Osteocyte (in vitro differentiated cells): ENCODE results near the gene RPL6. TPM values are rescaled to one million over a fixed set of nuclear protein-coding genes. Genes with fewer than 3 reads are reported as not detected.
A peak's percentile ranks its signal among the peaks of the same experiment; 100 is the strongest.

Source experiments
- DNase-seq: peaks from one replicate; pipeline ENCODE4 v3.0.0; 2021; ENCODE audit warnings: mixed read lengths; ENCODE audit not compliant: unreplicated experiment; ENCODE audit errors: extremely low spot score
- H3K27ac Mint-ChIP-seq: one replicate; pipeline ENCODE4 v1.8.0; 2021; ENCODE audit warnings: mild to moderate bottlenecking, mixed read lengths; ENCODE audit not compliant: unreplicated experiment
- H3K27me3 Mint-ChIP-seq: one replicate; pipeline ENCODE4 v1.8.0; 2021; ENCODE audit warnings: mixed read lengths; ENCODE audit not compliant: unreplicated experiment
- H3K36me3 Mint-ChIP-seq: one replicate; pipeline ENCODE4 v1.8.0; 2021; ENCODE audit warnings: mixed read lengths; ENCODE audit not compliant: unreplicated experiment
- H3K4me1 Mint-ChIP-seq: one replicate; pipeline ENCODE4 v1.8.0; 2021; ENCODE audit warnings: mixed read lengths; ENCODE audit not compliant: unreplicated experiment
- H3K4me3 Mint-ChIP-seq: one replicate; pipeline ENCODE4 v1.8.0; 2021; ENCODE audit warnings: mild to moderate bottlenecking, moderate library complexity, mixed read lengths; ENCODE audit not compliant: unreplicated experiment
- H3K9me3 Mint-ChIP-seq: one replicate; pipeline ENCODE4 v1.8.0; 2021; ENCODE audit warnings: mixed read lengths; ENCODE audit not compliant: unreplicated experiment
- total RNA-seq: library from RNA; stranded (reverse); gene quantifications from 2 replicates; pipeline ENCODE4 v1.2.1, GENCODE V29; 2021
- TF ChIP-seq, protein P1 (sequence below): fragments of 200-600 bp; sonication (generic); IDR thresholded peaks from 2 replicates; pipeline ENCODE4 v1.5.0; 2021; ENCODE audit warnings: antibody characterized with exemption, mild to moderate bottlenecking, moderate library complexity

RPL6 gene
- total RNA-seq, 1 donor from 2014 or later = 1,279 TPM

DNA sequence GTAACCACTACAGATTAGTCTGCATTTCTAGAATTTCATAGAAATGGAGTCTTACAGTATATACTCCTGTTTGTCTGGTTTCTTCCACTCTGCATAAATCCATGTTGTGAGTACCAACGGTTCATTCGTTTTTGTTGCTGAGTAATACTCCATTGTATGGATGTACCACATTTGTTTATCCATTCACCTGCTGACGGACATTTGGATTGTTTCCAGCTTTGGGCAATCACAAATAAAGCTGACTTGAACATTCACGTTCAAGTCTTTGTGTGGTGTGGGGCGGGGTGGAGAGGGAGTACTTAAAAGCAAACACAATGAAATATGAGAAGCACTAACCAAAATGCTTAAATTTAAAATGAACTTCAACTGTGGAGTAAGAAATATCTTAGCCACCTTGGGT lies 34.3 kb downstream of the RPL6 start:
- Mint-ChIP-seq H3K9me3 (peaks cover 4% of the 10 kb centered on the region), H3K4me3 (no peak overlapping the region), H3K27ac (peak overlapping the region; percentile 28), H3K4me1 (peaks cover 30% of the 10 kb centered on the region), H3K27me3 (no peaks in the 10 kb centered on the region), H3K36me3 (peaks cover 3% of the 10 kb centered on the region)
- DNase-seq = no peak
- TF ChIP-seq, protein P1, sequence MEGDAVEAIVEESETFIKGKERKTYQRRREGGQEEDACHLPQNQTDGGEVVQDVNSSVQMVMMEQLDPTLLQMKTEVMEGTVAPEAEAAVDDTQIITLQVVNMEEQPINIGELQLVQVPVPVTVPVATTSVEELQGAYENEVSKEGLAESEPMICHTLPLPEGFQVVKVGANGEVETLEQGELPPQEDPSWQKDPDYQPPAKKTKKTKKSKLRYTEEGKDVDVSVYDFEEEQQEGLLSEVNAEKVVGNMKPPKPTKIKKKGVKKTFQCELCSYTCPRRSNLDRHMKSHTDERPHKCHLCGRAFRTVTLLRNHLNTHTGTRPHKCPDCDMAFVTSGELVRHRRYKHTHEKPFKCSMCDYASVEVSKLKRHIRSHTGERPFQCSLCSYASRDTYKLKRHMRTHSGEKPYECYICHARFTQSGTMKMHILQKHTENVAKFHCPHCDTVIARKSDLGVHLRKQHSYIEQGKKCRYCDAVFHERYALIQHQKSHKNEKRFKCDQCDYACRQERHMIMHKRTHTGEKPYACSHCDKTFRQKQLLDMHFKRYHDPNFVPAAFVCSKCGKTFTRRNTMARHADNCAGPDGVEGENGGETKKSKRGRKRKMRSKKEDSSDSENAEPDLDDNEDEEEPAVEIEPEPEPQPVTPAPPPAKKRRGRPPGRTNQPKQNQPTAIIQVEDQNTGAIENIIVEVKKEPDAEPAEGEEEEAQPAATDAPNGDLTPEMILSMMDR = no peak

DNA sequence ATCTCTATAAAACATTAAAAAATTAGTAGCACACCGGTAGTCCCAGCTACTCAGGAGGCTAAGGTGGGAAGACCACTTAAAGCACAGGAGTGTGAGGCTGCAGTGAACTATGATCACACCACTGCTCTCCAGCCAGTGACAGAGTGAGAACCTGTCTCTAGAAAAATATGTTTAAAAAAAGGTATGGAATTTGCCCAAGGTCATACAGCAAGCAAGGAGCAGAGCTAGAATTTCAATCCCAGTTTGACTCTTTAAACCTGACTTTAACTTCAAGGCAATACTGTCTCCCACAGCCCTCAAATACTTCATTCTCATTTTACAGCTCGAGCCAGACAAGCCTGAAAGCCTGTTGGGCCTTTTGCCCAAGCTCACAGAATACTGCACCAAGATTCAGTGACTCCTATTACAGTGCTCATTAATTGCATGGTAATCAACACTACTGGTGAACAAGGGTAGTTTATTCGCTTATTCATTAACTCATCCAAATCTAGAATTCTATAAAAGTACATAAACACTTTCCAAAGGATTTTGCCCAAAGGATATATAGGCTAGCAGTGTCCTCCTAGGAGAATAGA lies 35.2 kb downstream of the RPL6 start:
- Mint-ChIP-seq H3K9me3 (peaks cover 4% of the 10 kb centered on the region), H3K36me3 (peaks cover 3% of the 10 kb centered on the region), H3K4me1 (peaks cover 31% of the 10 kb centered on the region), H3K27me3 (no peaks in the 10 kb centered on the region), H3K27ac (peak overlapping the region; percentile 32), H3K4me3 (no peak overlapping the region)
- TF ChIP-seq, protein P1 = no peak
- DNase-seq = no peak

DNA sequence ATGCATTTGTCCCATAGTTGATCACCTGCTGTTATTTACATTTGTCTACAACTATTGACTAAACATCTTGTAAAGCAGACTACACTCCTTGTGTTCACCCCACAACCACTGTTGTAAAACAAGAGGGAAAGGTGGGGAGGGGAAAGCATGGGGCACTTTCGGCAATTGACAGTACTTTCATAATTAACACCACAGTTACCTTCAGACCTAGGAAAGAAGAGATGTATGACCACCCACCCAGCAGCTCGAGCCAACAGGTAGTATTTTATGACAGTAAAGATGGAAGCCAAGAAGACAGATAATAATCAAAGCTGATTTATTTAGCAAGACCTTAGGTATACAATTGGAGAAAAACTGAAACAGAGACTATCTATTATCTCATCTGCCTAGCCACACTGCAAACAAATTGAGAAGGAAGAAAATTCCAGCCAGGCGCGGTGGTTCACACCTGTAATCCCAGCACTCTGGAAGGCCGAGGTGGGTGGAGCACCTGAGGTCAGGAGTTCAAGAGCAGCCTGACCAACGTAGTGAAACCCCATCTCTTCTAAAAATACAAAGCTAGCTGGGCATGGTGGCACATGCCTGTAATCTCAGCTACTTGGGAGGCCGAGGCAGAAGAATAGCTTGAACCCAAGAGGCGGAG lies 38.4 kb downstream of the RPL6 start:
- Mint-ChIP-seq H3K4me3 (no peak overlapping the region), H3K4me1 (peaks cover 24% of the 10 kb centered on the region), H3K9me3 (peaks cover 4% of the 10 kb centered on the region), H3K27me3 (no peaks in the 10 kb centered on the region), H3K36me3 (peaks cover 3% of the 10 kb centered on the region), H3K27ac (no peak overlapping the region)
- TF ChIP-seq, protein P1 = no peak
- no peak for DNase-seq

DNA sequence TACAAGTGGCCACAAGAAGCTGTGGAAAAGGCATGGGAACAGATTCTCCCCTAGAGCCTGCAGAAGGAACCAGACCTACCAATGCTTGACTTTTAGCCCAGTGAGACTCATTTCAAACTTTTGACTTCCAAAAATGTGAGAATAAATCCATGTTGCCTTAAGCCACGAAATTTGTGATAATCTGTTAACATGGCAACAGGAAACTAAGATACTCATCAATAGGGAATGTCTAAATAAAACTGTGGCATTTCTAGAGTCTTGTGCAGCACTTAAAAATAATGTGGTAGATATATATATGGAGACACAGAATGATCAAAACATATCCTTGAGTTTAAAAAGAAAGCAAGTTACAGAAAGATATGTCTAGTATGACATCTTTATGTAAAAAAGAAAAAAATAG lies 39.2 kb downstream of the RPL6 start:
- TF ChIP-seq, protein P1 = no peak
- DNase-seq = no peak
- H3K27ac Mint-ChIP-seq = peak overlapping the region; percentile 4
- no peaks in the 10 kb centered on the region for H3K27me3 Mint-ChIP-seq
- no peak overlapping the region for H3K4me3 Mint-ChIP-seq
- H3K4me1 Mint-ChIP-seq = peaks cover 26% of the 10 kb centered on the region
- H3K9me3 Mint-ChIP-seq = peaks cover 4% of the 10 kb centered on the region
- H3K36me3 Mint-ChIP-seq = peaks cover 3% of the 10 kb centered on the region

DNA sequence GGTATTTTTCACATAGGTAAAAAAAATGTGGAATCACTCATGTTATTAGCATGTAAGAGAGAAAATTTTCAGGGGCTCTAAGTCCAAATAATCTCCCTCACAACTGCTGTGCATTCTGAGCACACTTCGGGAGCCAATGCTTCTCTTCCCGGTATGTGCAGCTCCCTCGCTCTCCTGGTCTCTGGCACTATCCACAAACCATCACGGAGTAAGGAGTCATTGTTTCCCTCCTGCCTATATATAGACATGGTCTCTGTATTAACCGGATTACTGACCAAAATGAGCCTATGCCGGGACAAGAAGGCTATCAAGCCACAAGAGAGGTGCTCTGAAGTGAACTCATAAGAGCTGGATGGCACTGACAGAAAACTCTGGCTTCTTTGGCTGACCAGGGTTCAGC lies 40.5 kb downstream of the RPL6 start:
- Mint-ChIP-seq H3K9me3 (no peaks in the 10 kb centered on the region), H3K27ac (no peak overlapping the region), H3K4me3 (no peak overlapping the region), H3K4me1 (peaks cover 17% of the 10 kb centered on the region), H3K27me3 (no peaks in the 10 kb centered on the region), H3K36me3 (no peaks in the 10 kb centered on the region)
- TF ChIP-seq, protein P1 = no peak
- DNase-seq = no peak
